Activated T-helper 1 cell treated with anti-CD3 and anti-CD28 coated beads, Interleukin-12 subunit alpha, Interleukin-12 subunit beta, Interleukin-2, Interleukin-4 antibody, amounts not matched to agents 30 ng/mL and 10 ng/mL and 1 ng/mL, durations not matched to agents 14 hours and 24 hours and 36 hours (primary cell): ENCODE data around the gene FBXO11. TPM values are rescaled to one million over a fixed set of nuclear protein-coding genes. Genes with fewer than 3 reads are reported as not detected.
"Not testable (repeated sequence)": the region's sequence is repeated elsewhere in the genome, so short reads cannot be mapped to it uniquely, and the experiment has no call there.

ENCODE experiments used
- DNase-seq: peaks from one replicate; pipeline ENCODE4 v3.0.0; 2021; ENCODE audit warnings: low spot score
- H3K27ac Mint-ChIP-seq: one replicate; pipeline ENCODE4 v1.8.0; 2021; ENCODE audit warnings: mild to moderate bottlenecking, mixed read lengths
- H3K27me3 Mint-ChIP-seq: one replicate; pipeline ENCODE4 v1.8.0; 2022; ENCODE audit warnings: mild to moderate bottlenecking, moderate library complexity, mixed read lengths; ENCODE audit not compliant: insufficient read depth
- H3K36me3 Mint-ChIP-seq: one replicate; pipeline ENCODE4 v1.8.0; 2021; ENCODE audit warnings: low read depth, mixed read lengths
- H3K4me1 Mint-ChIP-seq: one replicate; pipeline ENCODE4 v1.8.0; 2021; ENCODE audit warnings: low read depth, mixed read lengths
- H3K4me3 Mint-ChIP-seq: one replicate; pipeline ENCODE4 v1.8.0; 2021; ENCODE audit warnings: mild to moderate bottlenecking, moderate library complexity, mixed read lengths
- H3K9me3 Mint-ChIP-seq: one replicate; pipeline ENCODE4 v1.8.0; 2021; ENCODE audit warnings: mixed read lengths
- intact Hi-C: fragments of 100-400 bp; cut with micrococcal nuclease; formaldehyde crosslinking; loops from one replicate; pipeline ENCODE4 v1.15.1; 2024
- total RNA-seq: library from RNA; stranded (reverse); gene quantifications from 2 replicates; pipeline ENCODE4 v1.2.3, GENCODE V29; 2022

Gene FBXO11
- total RNA-seq, 1 donor from 2014 or later, result 56.1 TPM

- Mint-ChIP-seq H3K9me3 (no peaks in the 10 kb centered on the region), H3K4me1 (peaks cover 34% of the 10 kb centered on the region), H3K27me3 (no peaks in the 10 kb centered on the region), H3K4me3 (peak overlapping the region; percentile 88), H3K27ac (peak overlapping the region; percentile 84), H3K36me3 (peaks cover 5% of the 10 kb centered on the region)
- intact Hi-C loops, result loop anchor here (1.0 to 5.0 kb wide), 5 partner anchors 50 to 962 kb away; partner anchors contain the start of gene MSH2
- DNase-seq, result no peak
Observed at GRCh38 chr2:47907039-47907781, 912 bp upstream of the FBXO11 start.

GRCh38 chr2:47905386-47906156 is 727 bp downstream of the FBXO11 start:
- peak overlapping the region; percentile 88 for H3K27ac Mint-ChIP-seq
- peaks cover 40% of the 10 kb centered on the region for H3K4me1 Mint-ChIP-seq
- peak overlapping the region; percentile 88 for H3K4me3 Mint-ChIP-seq
- peaks cover 5% of the 10 kb centered on the region for H3K36me3 Mint-ChIP-seq
- H3K9me3 Mint-ChIP-seq, result no peaks in the 10 kb centered on the region
- intact Hi-C loops, result loop anchor here (1.0 to 5.0 kb wide), 7 partner anchors 49 to 961 kb away; partner anchors contain the start of genes MSH2 and MSH6
- DNase-seq, result peak; percentile 53
- H3K27me3 Mint-ChIP-seq, result no peaks in the 10 kb centered on the region

GRCh38 chr2:47903781-47904490 is 2.4 kb downstream of the FBXO11 start:
- DNase-seq, result no peak
- no peaks in the 10 kb centered on the region for H3K27me3 Mint-ChIP-seq
- intact Hi-C loops, result no loop called here

GRCh38 chr2:47901892-47902291 is 4.4 kb downstream of the FBXO11 start:
- H3K4me3 Mint-ChIP-seq, H3K27me3 Mint-ChIP-seq, H3K27ac Mint-ChIP-seq, intact Hi-C loops, H3K9me3 Mint-ChIP-seq, DNase-seq, H3K36me3 Mint-ChIP-seq: not testable (repeated sequence)
- H3K4me1 Mint-ChIP-seq, result peaks cover 57% of the 10 kb centered on the region

More at GRCh38 chr2:47903781-47904490, 2.4 kb downstream of the FBXO11 start:
- H3K36me3 Mint-ChIP-seq, result peaks cover 7% of the 10 kb centered on the region
- peaks cover 50% of the 10 kb centered on the region for H3K4me1 Mint-ChIP-seq
- H3K27ac Mint-ChIP-seq, result peak overlapping the region; percentile 94
- H3K9me3 Mint-ChIP-seq, result no peaks in the 10 kb centered on the region
- H3K4me3 Mint-ChIP-seq, result peak overlapping the region; percentile 92

- Mint-ChIP-seq H3K4me1 (peaks cover 66% of the 10 kb centered on the region), H3K27me3 (no peaks in the 10 kb centered on the region), H3K36me3 (peaks cover 12% of the 10 kb centered on the region), H3K4me3 (no peak overlapping the region), H3K9me3 (no peaks in the 10 kb centered on the region), H3K27ac (no peak overlapping the region)
- no peak for DNase-seq
- intact Hi-C loops, result no loop called here
Observed at GRCh38 chr2:47900857-47901256, 5.4 kb downstream of the FBXO11 start.

GRCh38 chr2:47899915-47900816 is 6.1 kb downstream of the FBXO11 start:
- Mint-ChIP-seq H3K27ac (peak overlapping the region; percentile 38), H3K9me3 (no peaks in the 10 kb centered on the region), H3K4me3 (no peak overlapping the region), H3K36me3 (peaks cover 12% of the 10 kb centered on the region), H3K4me1 (peaks cover 67% of the 10 kb centered on the region), H3K27me3 (no peaks in the 10 kb centered on the region)
- no peak for DNase-seq
- intact Hi-C loops, result no loop called here

GRCh38 chr2:47897883-47898731 is 8.2 kb downstream of the FBXO11 start:
- peaks cover 10% of the 10 kb centered on the region for H3K36me3 Mint-ChIP-seq
- peak overlapping the region; percentile 31 for H3K4me3 Mint-ChIP-seq
- no peak for DNase-seq
- H3K27ac Mint-ChIP-seq, result peak overlapping the region; percentile 13
- H3K9me3 Mint-ChIP-seq, result no peaks in the 10 kb centered on the region
- intact Hi-C loops, result no loop called here
- no peaks in the 10 kb centered on the region for H3K27me3 Mint-ChIP-seq
- H3K4me1 Mint-ChIP-seq, result peaks cover 61% of the 10 kb centered on the region

GRCh38 chr2:47897191-47897882 is 9.0 kb downstream of the FBXO11 start:
- H3K9me3 Mint-ChIP-seq, DNase-seq, H3K27me3 Mint-ChIP-seq, H3K4me3 Mint-ChIP-seq, intact Hi-C loops: not testable (repeated sequence)
- peaks cover 56% of the 10 kb centered on the region for H3K4me1 Mint-ChIP-seq
- H3K27ac Mint-ChIP-seq, result peak overlapping the region; percentile 52
- H3K36me3 Mint-ChIP-seq, result peaks cover 12% of the 10 kb centered on the region

- no peaks in the 10 kb centered on the region for H3K27me3 Mint-ChIP-seq
- peaks cover 16% of the 10 kb centered on the region for H3K36me3 Mint-ChIP-seq
- intact Hi-C loops, result no loop called here
- H3K27ac Mint-ChIP-seq, result no peak overlapping the region
- H3K4me3 Mint-ChIP-seq, result no peak overlapping the region
- no peaks in the 10 kb centered on the region for H3K9me3 Mint-ChIP-seq
- no peak for DNase-seq
- H3K4me1 Mint-ChIP-seq, result peaks cover 57% of the 10 kb centered on the region
Observed at GRCh38 chr2:47896450-47896968, 9.8 kb downstream of the FBXO11 start.

- no peak for DNase-seq
- Mint-ChIP-seq H3K4me1 (peaks cover 61% of the 10 kb centered on the region), H3K27me3 (no peaks in the 10 kb centered on the region), H3K27ac (no peak overlapping the region), H3K36me3 (peaks cover 18% of the 10 kb centered on the region), H3K9me3 (no peaks in the 10 kb centered on the region), H3K4me3 (no peak overlapping the region)
- intact Hi-C loops, result no loop called here
Observed at GRCh38 chr2:47893771-47894170, 12.5 kb downstream of the FBXO11 start.

GRCh38 chr2:47892338-47892730 is 14.0 kb downstream of the FBXO11 start:
- no peak overlapping the region for H3K27ac Mint-ChIP-seq
- peaks cover 55% of the 10 kb centered on the region for H3K4me1 Mint-ChIP-seq

More at GRCh38 chr2:47892338-47892730, 14.0 kb downstream of the FBXO11 start:
- Mint-ChIP-seq H3K9me3 (no peaks in the 10 kb centered on the region), H3K4me3 (no peak overlapping the region), H3K27me3 (no peaks in the 10 kb centered on the region), H3K36me3 (peaks cover 21% of the 10 kb centered on the region)
- DNase-seq, result no peak
- intact Hi-C loops, result no loop called here
